DOHH2 (cell line): ENCODE measurements around the gene DAZAP1.

Experiments used
- EZH2phosphoT487 ChIP-seq: fragments of 200-600 bp; sonication (generic); IDR thresholded peaks from 2 replicates; pipeline ENCODE4 v1.6.1; 2017; ENCODE audit warnings: borderline replicate concordance, mild to moderate bottlenecking, antibody characterized with exemption, low read length, moderate library complexity, mixed read lengths
- TF ChIP-seq, protein P1 (sequence below): fragments of 200-600 bp; sonication (generic); IDR thresholded peaks from one replicate; pipeline ENCODE4 v1.5.1; 2014; ENCODE audit warnings: antibody characterized with exemption, mild to moderate bottlenecking, low read depth, low read length; ENCODE audit not compliant: poor library complexity, severe bottlenecking

- TF ChIP-seq, protein P1, sequence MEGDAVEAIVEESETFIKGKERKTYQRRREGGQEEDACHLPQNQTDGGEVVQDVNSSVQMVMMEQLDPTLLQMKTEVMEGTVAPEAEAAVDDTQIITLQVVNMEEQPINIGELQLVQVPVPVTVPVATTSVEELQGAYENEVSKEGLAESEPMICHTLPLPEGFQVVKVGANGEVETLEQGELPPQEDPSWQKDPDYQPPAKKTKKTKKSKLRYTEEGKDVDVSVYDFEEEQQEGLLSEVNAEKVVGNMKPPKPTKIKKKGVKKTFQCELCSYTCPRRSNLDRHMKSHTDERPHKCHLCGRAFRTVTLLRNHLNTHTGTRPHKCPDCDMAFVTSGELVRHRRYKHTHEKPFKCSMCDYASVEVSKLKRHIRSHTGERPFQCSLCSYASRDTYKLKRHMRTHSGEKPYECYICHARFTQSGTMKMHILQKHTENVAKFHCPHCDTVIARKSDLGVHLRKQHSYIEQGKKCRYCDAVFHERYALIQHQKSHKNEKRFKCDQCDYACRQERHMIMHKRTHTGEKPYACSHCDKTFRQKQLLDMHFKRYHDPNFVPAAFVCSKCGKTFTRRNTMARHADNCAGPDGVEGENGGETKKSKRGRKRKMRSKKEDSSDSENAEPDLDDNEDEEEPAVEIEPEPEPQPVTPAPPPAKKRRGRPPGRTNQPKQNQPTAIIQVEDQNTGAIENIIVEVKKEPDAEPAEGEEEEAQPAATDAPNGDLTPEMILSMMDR: no peak
- TF ChIP-seq EZH2phosphoT487: no peak
Observed at GRCh38 chr19:1418951-1419738, 11.8 kb downstream of the DAZAP1 start.
